ENCODE results near the gene CPLX4. TPM values are rescaled to one million over a fixed set of nuclear protein-coding genes. Genes with fewer than 3 reads are reported as not detected.
A peak's percentile ranks its signal among the peaks of the same experiment; 100 is the strongest.

CPLX4 gene
- total RNA-seq, 1 experiment from 2014 or later = not detected

GRCh38 chr18:59325965-59326364 lies 7.5 kb upstream of the CPLX4 start:
- intact Hi-C loops (cut with micrococcal nuclease; ENCODE audit: unreplicated experiment) = no loop called here
- Mint-ChIP-seq H3K36me3 (ENCODE audit: insufficient read depth, unreplicated experiment) (peaks cover 21% of the 10 kb centered on the region), H3K27me3 (ENCODE audit: unreplicated experiment) (no peaks in the 10 kb centered on the region), H3K27ac (ENCODE audit: unreplicated experiment) (peak overlapping the region; percentile 66), H3K4me3 (ENCODE audit: low read depth, unreplicated experiment) (no peak overlapping the region), H3K9me3 (ENCODE audit: low read depth, unreplicated experiment) (no peaks in the 10 kb centered on the region), H3K4me1 (ENCODE audit: low read depth, unreplicated experiment) (no peaks in the 10 kb centered on the region)
- TF ChIP-seq CTCF (IDR thresholded peaks at IDR 0.05; ENCODE audit: unreplicated experiment) = no peak
- no peak for DNase-seq
- CTCF ChIA-PET = interaction anchor here (1.0 to 1.4 kb wide), 2 partner anchors 18 to 77 kb away, joined by 3 to 5 read pairs; no protein-coding TSS in a partner anchor
- BruUV-seq (replicated peaks) = no TSS peak

GRCh38 chr18:59324623-59324971 lies 6.1 kb upstream of the CPLX4 start:
- TF ChIP-seq CTCF (IDR thresholded peaks at IDR 0.05; ENCODE audit: unreplicated experiment) = no peak
- Mint-ChIP-seq H3K4me3 (ENCODE audit: low read depth, unreplicated experiment) (no peak overlapping the region), H3K36me3 (ENCODE audit: insufficient read depth, unreplicated experiment) (peaks cover 21% of the 10 kb centered on the region), H3K27me3 (ENCODE audit: unreplicated experiment) (no peaks in the 10 kb centered on the region), H3K27ac (ENCODE audit: unreplicated experiment) (peak overlapping the region; percentile 28), H3K9me3 (ENCODE audit: low read depth, unreplicated experiment) (no peaks in the 10 kb centered on the region), H3K4me1 (ENCODE audit: low read depth, unreplicated experiment) (no peaks in the 10 kb centered on the region)
- intact Hi-C loops (cut with micrococcal nuclease; ENCODE audit: unreplicated experiment) = no loop called here
- no peak for DNase-seq
- CTCF ChIA-PET = no interaction called here
- BruUV-seq (replicated peaks) = no TSS peak

- no peak for TF ChIP-seq CTCF (IDR thresholded peaks at IDR 0.05; ENCODE audit: unreplicated experiment)
- CTCF ChIA-PET = no interaction called here
- intact Hi-C loops (cut with micrococcal nuclease; ENCODE audit: unreplicated experiment) = no loop called here
- Mint-ChIP-seq H3K27me3 (ENCODE audit: unreplicated experiment) (no peaks in the 10 kb centered on the region), H3K9me3 (ENCODE audit: low read depth, unreplicated experiment) (no peaks in the 10 kb centered on the region), H3K36me3 (ENCODE audit: insufficient read depth, unreplicated experiment) (peaks cover 21% of the 10 kb centered on the region), H3K4me1 (ENCODE audit: low read depth, unreplicated experiment) (no peaks in the 10 kb centered on the region), H3K4me3 (ENCODE audit: low read depth, unreplicated experiment) (no peak overlapping the region), H3K27ac (ENCODE audit: unreplicated experiment) (peak overlapping the region; percentile 28)
- no TSS peak for BruUV-seq (replicated peaks)
- DNase-seq = no peak
These were observed 5.6 kb upstream of the CPLX4 start for GRCh38 chr18:59323931-59324622.

GRCh38 chr18:59311631-59312030 lies 6.8 kb downstream of the CPLX4 start:
- intact Hi-C loops (cut with micrococcal nuclease; ENCODE audit: unreplicated experiment) = no loop called here
- peaks cover 34% of the 10 kb centered on the region for H3K27me3 Mint-ChIP-seq (ENCODE audit: unreplicated experiment)
- no peak overlapping the region for H3K27ac Mint-ChIP-seq (ENCODE audit: unreplicated experiment)
- no TSS peak for BruUV-seq (replicated peaks)
- H3K4me1 Mint-ChIP-seq (ENCODE audit: low read depth, unreplicated experiment) = no peaks in the 10 kb centered on the region
- no peak overlapping the region for H3K4me3 Mint-ChIP-seq (ENCODE audit: low read depth, unreplicated experiment)
- H3K36me3 Mint-ChIP-seq (ENCODE audit: insufficient read depth, unreplicated experiment) = no peaks in the 10 kb centered on the region
- TF ChIP-seq CTCF (IDR thresholded peaks at IDR 0.05; ENCODE audit: unreplicated experiment) = no peak
- no peaks in the 10 kb centered on the region for H3K9me3 Mint-ChIP-seq (ENCODE audit: low read depth, unreplicated experiment)
- DNase-seq = no peak
- CTCF ChIA-PET = interaction anchor here (1.0 kb wide), 1 partner anchor 91 kb away, joined by 3 read pairs; no protein-coding TSS in a partner anchor

All from Calu3 (cell line).